Measurements from ENCODE around the gene SPTAN1.
"Not testable (repeated sequence)": the region's sequence is repeated elsewhere in the genome, so short reads cannot be mapped to it uniquely, and the experiment has no call there.

SPTAN1 gene

DNA sequence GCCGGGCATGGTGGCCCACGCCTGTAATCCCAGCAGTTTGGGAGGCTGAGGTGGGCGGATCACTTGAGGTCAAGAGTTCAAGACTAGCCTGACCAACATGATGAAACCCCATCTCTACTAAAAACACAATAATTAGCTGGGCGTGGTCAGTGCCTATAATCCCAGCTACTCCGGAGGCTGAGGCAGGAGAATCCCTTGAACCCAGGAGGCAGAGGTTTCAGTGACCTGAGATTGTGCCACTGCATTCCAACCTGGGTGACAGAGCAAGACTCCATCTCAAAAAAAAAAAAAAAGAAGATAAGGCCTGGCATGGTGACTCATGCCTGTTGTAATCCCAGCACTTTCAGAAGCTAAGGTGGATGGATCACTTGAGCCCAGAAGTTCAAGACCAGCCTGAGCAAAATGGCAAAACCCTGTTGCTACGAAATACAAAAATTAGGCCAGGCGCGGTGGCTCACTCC, 114.1 kb downstream of the SPTAN1 start:
- DNase-seq (ENCODE audit: low read depth in 2 of 2), result not testable (repeated sequence)

DNA sequence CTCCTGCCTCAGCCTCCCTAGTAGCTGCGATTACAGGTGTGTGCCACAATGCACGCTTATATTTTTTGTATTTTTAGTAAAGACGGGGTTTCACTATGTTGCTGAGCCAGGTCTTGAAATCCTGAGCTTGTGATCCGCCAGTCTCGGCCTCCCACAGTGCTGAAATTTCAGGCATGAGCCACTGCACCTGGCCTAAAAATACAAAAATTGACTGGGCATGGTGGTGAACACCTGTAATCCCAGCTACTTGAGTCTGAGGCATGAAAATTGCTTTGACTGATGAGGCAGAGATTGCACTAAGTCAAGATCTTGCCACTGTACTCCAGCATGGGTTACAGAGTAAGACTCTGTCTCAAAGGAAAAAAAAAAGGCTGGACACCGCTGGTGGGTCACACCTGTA, 117.4 kb downstream of the SPTAN1 start:
- DNase-seq (ENCODE audit: low read depth in 2 of 2), result no peak

DNA sequence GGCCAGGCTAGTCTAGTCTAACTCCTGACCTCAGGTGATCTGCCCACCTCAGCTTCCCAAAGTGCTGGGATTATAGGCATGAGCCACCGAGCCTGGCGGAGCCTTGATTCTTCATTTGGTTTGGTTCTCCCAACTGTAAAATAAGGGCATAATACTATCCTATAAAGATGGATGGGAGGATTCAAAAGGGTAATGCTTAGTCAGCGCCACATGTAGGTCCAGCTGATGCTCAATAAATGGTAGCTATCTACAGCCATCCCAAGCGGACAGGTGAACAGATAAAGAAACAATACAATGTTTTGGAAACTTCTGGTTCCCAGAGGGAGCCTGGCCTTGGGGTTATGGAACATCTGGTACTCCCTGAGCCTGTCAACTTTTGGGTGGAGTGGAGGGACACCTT, 123.0 kb downstream of the SPTAN1 start:
- no peak for DNase-seq (ENCODE audit: low read depth in 2 of 2)

DNA sequence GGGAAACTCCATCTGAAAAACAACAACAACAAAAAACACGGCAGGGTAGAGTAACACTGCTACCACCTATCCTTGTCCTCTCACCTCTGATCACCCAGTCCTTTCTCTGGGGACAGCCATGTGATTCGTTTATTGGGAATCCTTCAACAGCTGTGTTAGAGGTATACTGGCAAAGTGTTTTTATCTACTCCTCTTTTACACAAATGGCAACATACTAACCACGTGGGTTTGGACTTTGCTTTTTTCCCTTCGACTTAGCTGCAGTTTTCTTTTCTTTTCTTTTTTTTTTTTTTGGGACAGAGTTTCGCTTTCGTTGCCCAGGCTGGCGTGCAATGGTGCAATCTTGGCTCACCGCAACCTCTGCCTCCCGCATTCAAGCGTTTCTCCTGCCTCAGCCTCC, 125.4 kb downstream of the SPTAN1 start:
- no peak for DNase-seq (ENCODE audit: low read depth in 2 of 2)

Measured in stimulated activated CD4-positive, alpha-beta T cell treated with anti-CD3 and anti-CD28 coated beads, Interleukin-1b, Interleukin-23, amount 100 ng/mL, for 1 hour (primary cell).